Measurements from ENCODE around the gene OTULIN.

The OTULIN gene

DNA sequence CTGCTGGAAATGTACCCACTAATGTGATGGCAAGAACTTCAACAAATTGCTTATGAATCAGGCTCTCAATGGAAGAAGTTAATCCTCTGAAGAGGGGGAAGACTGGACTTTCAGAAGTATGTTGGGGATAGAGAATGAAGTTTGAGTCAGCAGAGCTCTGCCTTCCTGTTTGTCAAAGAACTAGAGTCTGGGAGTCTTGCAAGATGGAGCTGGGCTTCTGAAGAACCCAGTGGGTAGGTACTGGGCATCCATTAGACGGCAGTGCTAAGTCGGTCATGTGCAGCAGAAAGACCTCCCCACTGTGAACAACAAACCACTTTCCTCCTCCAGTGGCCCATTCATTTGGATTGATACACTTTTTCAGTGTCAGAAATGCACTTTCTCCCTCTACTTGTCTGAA, 34.6 kb downstream of the OTULIN start:
- DNase-seq, result no peak

DNA sequence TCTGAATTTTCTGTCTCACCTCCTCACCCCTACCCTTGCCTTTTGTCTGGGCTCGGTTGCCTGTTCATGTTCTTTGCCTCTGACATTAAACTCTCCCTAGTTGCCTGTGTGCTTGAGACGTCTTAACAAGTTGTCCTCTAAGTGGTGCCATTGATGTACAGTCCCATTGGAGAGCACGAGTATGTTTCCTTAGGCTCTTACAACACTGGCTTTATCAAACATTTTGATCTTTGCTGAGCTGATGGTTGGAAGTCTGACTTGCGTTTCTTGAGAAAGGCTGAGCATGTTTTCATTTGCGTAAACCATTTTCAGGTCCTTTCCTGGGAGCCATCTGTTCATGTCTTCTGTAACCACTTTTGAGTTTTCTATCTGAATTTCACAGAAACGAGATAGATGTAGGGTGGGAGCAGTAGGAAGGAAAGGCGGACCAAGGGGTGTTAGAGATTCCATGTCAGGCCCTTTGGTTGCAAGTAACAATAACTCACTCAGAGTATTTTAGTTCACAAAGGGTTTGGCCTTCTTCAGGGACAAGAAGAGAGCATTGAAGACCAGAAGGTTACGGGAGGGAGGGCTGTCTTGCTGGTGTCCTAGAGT, 35.4 kb downstream of the OTULIN start:
- DNase-seq, result no peak

DNA sequence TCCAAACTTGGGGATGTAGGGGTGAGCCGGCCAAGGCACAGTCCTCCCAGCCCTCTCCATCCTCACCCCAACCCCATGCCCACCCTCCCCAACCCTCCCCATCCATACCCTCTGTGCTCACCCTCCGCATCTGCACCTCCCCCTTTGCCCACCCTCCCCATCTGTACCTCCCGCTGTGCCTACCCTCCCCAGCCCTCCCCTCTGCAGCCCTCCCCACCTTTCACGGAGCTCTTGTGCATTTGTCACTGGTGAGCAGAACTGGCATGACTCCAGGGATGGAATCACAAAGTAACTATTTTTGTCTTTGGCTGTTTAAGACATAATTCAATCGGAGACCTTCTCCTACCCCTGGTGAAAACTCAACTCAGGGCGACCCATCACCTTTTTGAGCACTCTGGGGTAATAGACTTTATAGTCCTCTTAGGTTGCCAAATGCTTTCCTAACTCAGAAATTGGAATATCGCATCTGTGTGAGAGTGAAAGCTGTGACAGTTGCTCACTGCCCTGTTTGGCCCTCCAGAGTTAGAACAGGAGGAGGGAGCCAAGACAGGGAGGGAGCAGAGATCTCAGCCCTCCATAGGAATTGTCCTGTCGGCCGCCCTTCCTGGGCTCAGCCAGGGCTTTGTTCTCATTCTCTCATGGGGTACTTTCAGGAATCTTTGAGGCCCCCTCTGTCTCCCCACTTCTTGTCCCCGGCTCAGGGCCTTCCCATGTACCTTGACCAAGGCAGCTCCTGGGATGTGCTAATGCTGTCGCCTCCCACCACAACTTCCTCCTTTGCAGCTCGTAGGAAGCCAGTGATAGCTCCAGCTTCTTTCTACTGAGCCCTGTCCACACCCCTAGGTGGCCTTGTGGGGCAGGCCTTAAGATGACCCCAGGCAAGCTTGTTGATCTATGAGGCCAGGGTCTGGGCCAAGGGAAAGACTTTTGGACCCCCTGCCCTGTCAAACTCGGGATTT, 36.2 kb downstream of the OTULIN start:
- DNase-seq, result no peak

DNA sequence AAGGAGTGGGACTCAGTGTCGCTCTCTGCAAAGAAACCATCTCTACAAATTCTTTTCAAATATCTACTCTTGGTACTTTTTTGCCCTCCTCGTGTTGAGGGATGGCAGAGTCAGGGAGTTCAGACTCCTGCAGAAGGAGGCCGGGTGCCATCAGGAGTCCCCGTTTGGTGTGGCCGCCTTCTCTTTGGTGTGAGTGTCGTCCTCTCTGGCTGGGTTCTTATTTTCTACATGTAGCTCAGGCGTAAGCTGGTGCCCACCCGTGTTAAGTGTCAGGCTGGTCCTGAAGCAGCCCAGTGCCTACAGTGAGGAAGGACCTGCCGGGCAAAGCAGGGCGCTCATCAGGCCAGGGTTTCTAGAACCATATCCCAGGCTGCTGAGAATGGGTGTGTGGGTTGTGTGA, 37.0 kb downstream of the OTULIN start:
- no peak for DNase-seq

DNA sequence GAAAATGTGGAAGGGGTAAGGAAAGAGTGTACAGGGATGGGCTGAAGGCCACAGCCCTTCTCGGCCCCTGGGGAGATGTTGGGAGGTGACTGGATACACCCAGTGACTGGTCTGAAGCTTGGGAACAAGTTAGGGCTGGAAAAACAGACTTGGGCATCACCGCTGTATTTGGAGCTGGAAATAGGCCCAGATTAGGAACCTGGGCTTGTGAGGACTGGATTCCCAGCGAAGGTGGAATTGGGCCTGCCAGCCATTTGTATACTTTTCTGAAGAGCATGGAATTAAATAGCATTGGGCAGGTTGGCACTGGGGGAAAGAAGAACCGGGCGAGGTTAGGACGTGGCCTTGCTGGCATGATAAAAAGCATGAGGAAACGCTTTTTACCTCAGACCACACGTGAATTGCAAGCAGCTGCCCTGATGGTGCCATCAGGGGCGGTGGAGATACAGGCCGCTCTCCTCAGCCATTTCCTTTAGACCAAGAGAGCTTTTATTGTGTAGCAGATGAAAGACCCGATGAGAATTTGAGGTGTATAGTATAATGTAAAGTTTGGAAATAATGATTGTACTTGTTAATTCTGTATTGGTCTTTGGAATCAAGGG, 37.8 kb downstream of the OTULIN start:
- no peak for DNase-seq

DNA sequence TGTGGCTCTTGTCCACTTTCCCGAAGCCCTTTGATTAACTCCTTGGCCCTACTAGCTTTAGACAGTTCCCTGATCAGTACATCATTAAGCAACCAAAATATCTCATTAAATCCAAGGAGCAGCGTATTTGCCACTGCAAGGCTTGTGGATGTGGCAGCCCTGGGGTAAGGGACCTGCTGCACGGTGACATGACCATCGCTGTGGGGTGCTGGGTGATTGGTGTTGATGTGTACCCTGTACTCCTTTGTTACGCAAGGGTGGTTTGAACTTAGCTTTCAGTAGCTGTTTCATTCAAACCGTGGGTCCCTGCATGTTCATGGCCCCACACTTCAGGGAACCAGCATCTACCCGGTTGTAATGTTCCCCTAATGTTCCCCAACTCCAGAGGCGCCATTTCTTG, 41.0 kb downstream of the OTULIN start:
- no peak for DNase-seq

DNA sequence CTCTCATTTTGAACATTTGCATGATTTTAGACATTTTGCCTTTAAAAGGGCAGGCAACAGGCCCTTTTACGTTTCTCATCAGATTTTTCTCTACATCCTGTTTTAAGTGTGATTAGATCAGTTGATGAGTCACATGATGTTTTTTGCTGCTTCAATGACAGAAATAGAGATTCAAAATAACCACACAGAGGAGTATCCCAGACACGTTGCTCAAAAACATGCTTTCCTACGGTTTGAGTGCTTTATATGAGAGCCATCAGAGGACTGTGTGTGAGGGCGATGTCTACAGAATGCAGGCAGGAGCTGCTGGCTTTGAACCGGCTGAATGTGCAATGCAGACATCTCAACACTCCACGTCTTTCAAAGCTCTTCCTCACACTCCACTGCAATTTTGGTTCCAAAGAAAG, 42.1 kb downstream of the OTULIN start:
- no peak for DNase-seq

DNA sequence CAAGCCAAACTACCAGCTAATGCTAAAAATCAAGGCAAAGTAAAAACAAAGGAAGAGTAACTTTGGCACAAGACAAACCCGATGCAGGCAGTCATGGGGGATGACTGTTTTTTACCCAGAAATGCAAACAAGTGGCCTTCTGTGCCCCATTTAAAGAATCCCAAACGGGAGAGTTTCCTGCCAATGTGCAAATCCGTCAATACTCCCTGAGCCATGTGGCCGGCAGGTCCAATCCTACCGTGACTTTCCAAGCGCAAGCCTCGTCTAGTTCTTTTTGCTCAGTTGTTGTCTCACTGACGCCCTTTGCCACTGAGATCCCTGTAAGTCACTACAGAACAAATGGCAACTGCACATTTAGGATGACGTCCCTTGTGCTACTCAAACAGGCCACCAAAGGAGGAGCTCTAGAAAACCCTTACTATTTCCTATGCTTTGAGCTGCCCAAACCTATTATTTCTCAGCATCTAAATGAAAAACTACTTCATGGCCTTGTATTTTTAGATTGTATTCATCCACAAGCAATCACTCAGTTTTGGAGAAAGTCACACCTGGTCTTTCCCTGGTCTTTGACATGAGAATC, 43.4 kb downstream of the OTULIN start:
- no peak for DNase-seq

DNA sequence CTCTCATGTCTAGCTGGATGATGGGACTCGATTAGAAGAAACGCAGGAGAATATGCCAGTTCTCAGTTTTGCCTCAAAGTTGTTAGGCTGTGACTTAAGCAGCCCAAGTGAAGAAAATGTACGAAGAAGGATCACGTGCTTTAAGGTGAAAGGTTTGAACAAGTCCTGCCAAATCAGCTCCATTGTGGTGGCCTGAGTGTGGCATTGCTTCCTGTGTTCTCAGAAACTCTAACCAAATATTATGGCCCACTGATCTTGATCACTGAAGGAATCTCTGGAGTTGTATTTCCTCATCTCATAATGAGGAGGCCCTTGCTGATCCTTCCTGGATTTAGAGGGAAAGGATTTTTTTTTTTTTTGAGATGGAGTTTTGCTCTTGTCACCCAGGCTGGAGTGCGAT, 44.0 kb downstream of the OTULIN start:
- DNase-seq, result no peak

DNA sequence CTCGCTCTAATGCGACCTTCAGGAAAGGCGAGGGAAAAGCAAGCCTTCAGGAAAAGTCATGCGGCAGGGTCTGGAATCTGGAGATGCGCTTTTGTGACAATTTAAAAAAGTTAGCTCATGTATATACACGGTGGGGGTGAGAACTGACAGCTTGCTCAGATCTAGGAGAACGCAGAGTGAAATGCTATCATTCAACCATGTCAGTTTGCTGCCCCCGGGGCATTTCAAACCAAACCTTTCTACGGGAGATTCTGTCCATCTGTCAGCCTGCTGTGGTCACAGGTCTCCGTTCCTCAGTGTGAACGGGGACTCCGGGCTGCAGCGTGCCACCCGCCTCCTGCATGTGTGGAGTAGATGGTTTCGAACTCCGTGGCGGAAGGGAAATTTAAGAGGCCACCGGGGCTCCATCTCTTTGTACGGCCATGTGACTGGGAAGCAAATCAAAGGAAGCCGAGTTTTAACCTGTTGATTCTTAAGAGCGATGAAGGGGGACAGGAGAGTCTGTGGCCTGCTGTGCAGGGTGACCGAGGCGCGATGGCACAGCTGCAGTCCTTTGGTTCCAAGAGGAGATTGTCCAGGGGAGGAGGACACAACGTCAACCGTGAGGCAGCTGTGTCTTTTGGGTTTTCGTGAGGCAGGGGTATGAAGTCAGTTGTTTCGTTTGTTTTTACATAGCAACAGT, 45.9 kb downstream of the OTULIN start:
- DNase-seq, result no peak

DNA sequence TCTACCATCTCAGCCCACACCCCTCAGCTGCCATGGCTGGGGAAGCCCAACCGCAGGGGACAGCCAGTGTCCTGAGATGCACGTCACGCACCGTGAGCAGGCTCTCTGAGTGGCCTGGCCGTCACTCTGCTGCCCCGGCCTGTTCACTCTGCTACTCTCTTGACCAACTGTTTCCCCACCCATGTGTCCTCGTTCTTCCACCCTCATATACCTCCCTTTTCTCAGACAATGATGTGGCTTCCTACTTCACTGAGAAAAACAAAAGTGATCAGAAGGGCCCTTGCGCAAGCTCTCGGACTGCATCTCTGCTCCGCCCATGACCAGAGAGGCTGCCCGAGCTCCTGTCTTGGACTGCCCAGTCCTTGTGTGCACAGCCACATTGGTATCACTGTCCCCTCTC, 47.6 kb downstream of the OTULIN start:
- no peak for DNase-seq

DNA sequence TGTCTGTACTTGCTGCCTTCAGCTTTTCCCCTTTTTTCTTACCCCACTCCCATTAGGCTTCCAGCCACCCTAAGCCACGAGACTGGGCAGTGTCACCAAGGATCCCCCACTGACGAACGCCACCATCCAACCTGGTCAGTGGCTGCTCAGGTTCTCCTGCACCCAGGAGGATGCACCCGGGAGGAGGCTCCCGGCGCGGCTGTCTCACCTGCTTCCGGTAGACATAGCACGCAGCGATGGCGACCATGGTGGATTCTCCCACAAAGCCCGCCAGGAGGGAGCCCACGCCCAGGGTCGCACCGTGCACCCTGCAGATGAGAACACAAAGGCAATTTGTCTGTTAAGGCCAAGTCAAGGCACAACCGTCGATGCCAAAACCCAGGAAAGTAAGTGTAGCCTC, 48.1 kb downstream of the OTULIN start:
- no peak for DNase-seq

DNA sequence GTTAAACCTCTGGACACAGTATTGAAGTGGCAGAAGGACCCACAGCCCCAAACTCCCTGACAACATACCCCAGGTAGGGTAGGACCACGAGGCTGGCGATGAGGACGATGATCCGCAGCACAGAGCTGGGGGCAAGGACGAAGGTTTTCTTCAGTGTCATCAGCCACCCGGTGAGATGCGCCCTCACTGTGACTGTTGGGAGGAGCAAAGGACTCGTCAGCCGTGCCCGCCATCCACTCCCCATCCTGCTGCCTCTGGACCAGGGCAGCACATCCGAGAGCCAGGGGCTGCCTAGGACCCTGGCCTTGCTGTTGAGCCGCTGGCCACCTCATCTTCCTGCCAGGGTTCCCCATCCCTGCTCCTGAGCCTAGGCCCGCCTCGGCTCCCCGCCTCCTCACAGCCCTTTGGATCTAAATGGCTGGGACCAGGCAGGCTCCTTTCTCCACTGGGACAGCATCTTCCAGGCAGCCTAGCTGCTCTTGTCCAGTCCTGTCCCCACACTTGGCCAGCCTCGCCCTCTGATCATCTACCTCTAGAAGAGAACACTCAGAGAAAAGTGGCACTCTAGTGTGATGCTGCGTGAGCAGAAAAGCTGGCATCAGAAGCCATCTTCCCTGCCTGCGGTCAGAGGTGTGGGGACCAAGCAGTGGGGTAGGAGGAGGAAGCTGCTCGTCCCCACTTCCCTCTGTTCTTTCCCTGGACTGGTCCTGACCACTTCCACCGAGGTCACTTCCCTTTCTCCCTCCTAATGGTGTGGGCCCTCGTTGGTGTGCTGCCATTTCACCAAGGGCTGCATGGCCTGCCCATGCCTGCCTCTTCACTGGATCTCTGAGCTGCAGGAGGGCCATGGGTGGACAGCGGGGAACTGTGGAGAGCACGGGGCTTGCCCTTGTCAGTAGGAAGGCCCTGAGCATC, 49.2 kb downstream of the OTULIN start:
- DNase-seq, result no peak

DNA sequence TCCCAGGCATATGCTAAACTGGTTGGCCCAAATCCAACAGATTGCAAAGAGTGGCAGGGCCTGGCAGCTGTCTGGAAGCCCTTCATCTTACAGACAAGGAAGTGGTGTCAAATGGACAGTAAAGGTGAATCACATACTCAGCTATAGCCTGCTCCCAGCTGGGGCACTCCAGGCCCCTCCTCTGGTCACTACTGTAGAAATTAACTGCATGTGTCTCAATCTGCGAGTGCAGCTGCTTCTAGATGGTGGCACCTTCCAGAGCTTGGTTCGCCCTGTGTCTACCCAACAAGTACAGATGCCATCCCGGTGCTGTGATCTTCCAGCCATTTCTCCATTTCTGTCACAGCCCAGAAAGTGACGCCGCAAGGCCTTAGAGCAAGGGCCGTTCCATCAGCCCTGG, 50.2 kb downstream of the OTULIN start:
- no peak for DNase-seq

DNA sequence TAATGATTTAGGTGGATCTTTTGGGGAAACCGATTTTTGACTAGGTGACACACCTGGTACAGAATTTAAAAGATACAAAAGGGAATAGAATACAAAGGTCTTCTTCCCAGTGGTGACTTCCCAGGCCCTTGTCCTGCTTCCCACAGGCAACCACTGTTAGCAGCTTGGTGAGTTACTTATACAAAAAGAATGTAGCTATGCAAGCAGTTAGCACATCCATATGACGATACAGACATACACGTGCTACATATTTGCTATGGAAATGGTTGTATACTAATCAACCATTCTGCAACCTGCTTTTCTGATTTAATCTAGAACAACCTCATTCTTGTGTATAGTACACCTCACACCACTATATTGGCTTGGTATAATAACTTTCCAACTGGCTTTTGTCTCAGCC, 51.0 kb downstream of the OTULIN start:
- no peak for DNase-seq

DNA sequence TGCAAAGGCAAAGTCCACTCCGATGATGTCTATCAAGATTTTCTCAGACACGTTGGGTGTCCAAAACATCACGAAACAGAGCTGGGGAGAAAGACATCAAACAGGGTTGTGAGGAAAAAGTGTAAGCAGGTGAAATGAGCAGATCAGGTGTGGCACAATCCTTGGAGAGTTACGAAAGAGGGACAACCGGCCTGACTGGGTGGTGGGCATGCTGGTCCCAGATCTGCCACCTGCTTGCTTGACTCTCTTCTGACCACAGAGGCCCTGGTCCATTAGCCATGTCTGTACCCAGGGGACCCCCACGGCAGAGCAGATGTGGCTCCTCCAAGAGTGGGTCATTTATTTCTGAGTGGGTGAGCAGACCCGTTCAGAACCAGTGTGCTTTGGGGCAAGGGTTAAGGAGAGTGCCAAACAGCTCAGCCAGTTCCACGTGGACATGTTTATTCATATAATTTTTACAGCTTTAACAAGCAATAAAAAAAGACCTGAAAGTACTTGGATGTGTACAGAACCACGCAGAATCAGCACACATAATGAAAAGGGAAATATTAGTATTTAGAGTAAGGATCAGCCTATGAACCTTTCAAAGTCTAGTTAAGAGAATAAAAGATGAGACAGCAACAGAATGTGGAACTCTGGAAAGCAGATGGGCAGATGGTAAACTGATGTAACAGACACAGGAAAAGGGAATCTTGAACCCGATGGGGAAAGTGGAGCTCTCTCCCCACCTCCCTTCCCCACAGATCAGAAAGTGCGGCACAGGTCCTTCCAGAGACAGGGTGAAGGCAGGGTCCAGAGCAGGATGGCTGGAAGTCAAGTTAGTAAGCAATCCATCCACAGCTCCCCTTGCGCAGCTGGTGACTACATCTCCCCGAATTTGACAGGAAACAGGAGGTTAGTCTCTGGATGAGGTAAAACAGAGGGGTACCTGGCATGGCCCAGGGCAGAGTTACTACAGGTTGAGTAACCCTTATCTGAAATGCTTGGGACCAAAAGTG, 52.5 kb downstream of the OTULIN start:
- no peak for DNase-seq

DNA sequence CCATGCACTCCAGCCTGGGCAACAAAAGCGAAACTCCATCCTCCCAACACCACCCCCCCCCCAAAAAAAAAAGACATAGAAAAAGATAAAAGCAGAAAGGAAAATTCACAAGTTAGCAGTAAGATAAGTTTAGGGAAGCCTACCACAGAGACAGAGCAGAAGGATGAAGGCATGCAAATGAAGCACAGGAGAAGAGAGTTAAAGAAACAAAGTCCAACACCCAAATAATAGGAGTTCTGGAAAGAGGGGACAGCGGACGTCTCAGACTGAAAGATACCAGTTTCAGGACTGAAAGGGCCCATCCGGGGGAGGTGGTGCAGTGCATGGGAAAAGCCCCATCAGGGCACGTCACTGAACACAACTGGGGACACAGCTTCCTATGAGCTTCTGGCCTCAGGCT, 54.3 kb downstream of the OTULIN start:
- no peak for DNase-seq

DNA sequence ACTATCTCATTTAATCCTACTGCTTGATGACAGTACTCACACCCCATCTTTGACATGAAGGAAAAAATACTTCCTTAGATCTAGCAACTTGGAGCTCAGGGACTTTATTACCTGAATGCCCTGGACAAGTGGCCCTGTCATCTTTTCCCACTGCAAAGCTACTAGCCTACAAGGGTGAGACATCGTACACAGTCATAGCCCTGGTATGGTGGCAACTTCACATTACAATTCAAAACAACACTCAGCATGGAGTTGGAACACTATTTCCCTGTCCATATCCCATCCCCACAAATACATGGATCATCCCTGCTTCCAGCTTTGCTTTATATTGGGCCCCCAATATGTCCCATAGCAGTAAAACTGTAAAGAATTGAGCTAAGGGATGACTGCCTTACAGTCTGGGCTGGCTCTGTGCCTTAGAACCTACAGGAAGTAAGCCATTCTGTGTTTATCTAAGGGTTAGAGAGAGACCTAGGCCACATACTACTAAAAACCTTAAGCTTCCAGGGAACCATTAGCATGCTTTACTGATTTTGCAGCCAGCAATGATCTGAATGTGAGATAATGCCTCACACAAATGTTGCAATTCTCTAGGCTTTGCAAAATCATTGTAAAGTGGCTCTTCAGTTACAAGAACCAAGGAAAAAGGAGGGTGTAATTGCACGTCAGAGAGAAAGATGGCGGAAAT, 55.9 kb downstream of the OTULIN start:
- DNase-seq, result no peak

DNA sequence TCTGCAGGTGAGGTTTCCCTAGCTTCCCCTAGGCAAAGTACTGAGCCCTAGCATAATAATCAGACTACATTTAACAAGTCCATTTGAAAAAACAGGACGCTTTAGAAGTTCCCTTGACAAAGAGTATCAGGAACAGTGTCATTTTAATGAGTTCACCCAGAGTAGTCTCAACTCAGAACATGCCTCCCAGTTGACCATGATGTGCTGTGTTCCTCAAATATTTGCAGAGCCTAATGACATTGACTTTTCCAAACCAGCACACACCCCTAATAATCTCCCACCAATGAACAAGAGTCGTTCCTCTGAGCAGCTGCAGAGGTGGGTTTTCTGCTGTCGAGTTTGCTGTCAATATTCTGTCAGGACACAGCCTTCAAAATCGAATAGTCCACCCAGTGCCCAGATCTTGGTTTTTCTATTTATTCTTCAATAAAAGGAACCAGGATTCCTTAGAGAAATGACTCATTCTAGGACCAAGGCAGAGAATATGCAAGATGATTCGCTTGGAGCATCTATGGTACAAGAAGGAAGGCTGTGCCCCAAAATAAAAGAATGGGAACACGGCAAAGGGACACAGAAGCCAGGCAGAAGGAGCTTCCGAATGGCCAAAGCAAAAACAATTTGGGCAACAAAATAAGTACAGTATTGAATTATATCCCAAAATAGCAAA, 57.6 kb downstream of the OTULIN start:
- DNase-seq, result no peak

DNA sequence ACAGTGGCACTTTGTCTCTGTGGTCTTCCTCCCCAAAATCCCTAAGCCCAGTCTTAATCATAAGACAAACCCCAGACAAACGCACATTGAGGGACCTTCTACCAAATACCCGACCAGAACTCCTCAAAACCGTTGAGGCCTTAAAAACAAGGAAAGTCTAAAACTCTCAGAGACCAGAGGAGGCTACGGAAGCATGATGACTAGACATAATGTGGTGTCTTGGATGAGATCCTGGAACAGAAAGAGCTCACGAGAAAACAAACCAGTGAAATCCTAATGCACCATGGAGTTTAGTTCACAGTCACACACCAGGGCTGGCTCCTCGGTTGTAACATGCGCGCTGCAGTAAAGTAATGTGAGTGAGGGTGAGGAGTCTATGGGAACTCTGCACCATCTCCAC, 58.4 kb downstream of the OTULIN start:
- no peak for DNase-seq

Measured in NCI-H526 treated with DMSO at 0.1 percent for 48 hours (cell line).